Adrenal gland (tissue), 12 donors: ENCODE results near the gene SCUBE3. TPM values are rescaled to one million over a fixed set of nuclear protein-coding genes. Genes with fewer than 3 reads are reported as not detected.

Experiments
- DNase-seq, 7 donors: peaks; one replicate each; pipeline ENCODE4 v3.0.0-alpha.2; 2019 to 2020
- H3K27ac ChIP-seq, 5 donors: fragments of 200-600 bp; sonication (generic) in 4 of 5; 1 replicate in 3 of 5; 2 replicates in 2 of 5; pipeline versions ENCODE4 v1.5.1 to v1.8.0; 2016 to 2020; ENCODE audit warnings: mild to moderate bottlenecking in 1 of 5
- H3K27me3 ChIP-seq: fragments of 200-600 bp; 2 replicates; pipeline ENCODE4 v1.8.0; 2021
- H3K36me3 ChIP-seq, 2 donors: fragments of 200-600 bp; replicated peaks in 1 of 2; 1 replicate in 1 of 2; 2 replicates in 1 of 2; pipeline versions ENCODE4 v1.5.1 to v1.8.0; 2018 to 2022
- H3K4me1 ChIP-seq, 2 donors: fragments of 200-600 bp; replicated peaks in 1 of 2; 1 replicate in 1 of 2; 2 replicates in 1 of 2; pipeline versions ENCODE4 v1.5.1 to v1.8.0; 2018 to 2021
- H3K4me3 ChIP-seq, 4 donors: fragments of 200-600 bp; sonication (generic) in 3 of 4; one replicate each; pipeline ENCODE4 v1.5.1; 2016 to 2018
- H3K9me3 ChIP-seq, 3 donors: fragments of 200-600 bp; sonication (generic) in 1 of 3; replicated peaks in 1 of 3; 1 replicate in 2 of 3; 2 replicates in 1 of 3; pipeline versions ENCODE4 v1.5.1 to v1.8.0; 2016 to 2021
- POLR2A ChIP-seq, 2 donors: fragments of 450-650 bp; IDR thresholded peaks; one replicate each; pipeline ENCODE4 v1.6.1; 2017; ENCODE audit warnings: antibody characterized with exemption in 2 of 2, mild to moderate bottlenecking in 2 of 2, moderate library complexity in 1 of 2
- WGBS, 4 donors: extraction: QIAGEN DNeasy Blood & Tissue Kit in 2 of 4; methylation state at CpG; one replicate each; pipeline versions ENCODE4 v1.1.5 to v1.1.7; 2013 to 2017; 5-methylcytosine and 5-hydroxymethylcytosine counted together
- intact Hi-C, 2 donors: fragments of 100-400 bp; cut with DNase I; formaldehyde crosslinking; loops; one replicate each; pipeline versions ENCODE4 v1.14.1 to v1.15.0; 2022 to 2023
- polyA plus RNA-seq, 3 donors: library from polyadenylated mRNA; stranded (reverse); fragments of 200-250 nt in 2 of 3; fragments of 350-450 nt in 1 of 3; fragmentation: Illumina TruSeq in 1 of 3; extraction: RNeasy Lipid Tissue Mini Kit (QIAGEN cat#74804) in 1 of 3; gene quantifications; one replicate each; pipeline ENCODE4 v1.2.3, GENCODE V29; 2013 to 2014
- total RNA-seq, 9 donors: library from RNA; depleted of rRNA in 4 of 9; stranded (reverse); fragments of >200 nt in 4 of 9; fragments of 120-200 nt in 1 of 9; fragmentation: NEBNext Ultra II Directional in 1 of 9; extraction: Animal tissue kit (Norgen Biotek cat#: 25700) in 1 of 9; gene quantifications; one replicate each; pipeline versions ENCODE4 v1.1.0 to v1.2.4, GENCODE V29; 2013 to 2023
- TF ChIP-seq, protein P1 (sequence below), 6 experiments: fragments of 450-650 bp in 4 of 6; fragments of 200-600 bp in 2 of 6; sonication (generic) in 1 of 6; IDR thresholded peaks; 1 replicate in 5 of 6; 2 replicates in 1 of 6; pipeline versions ENCODE4 v1.5.1 to v1.8.0; 2016 to 2021; ENCODE audit warnings: antibody characterized with exemption in 6 of 6, mild to moderate bottlenecking in 2 of 6, moderate library complexity in 1 of 6
- donor health status: healthy with polysubstance abuse.
- donor health status: Bipolar disorder and iron deficiency.
- donor health status: DM: yes; HTN: yes; CAD: no.
- donor health status: DM: no; HTN: no; CAD: no.
- donor health status: DM: no; HTN: no; CAD: no.
- donor health status: DM: yes; HTN: yes; CAD: no.

The SCUBE3 gene
- total and polyA plus RNA-seq, 12 donors: 0.50 to 32.8 (median 5.4) TPM

GRCh38 chr6:35184580-35185301 is 29.0 kb upstream of the SCUBE3 start:
- peaks cover 11 to 18% of the 10 kb centered on the region in 2 donors for H3K4me1 ChIP-seq
- no peak for DNase-seq
- H3K27me3 ChIP-seq: no peaks in the 10 kb centered on the region
- H3K27ac ChIP-seq: peak overlapping the region in 1 of 5 donors; percentile 21
- H3K4me3 ChIP-seq: no peak overlapping the region
- H3K36me3 ChIP-seq: no peaks in the 10 kb centered on the region
- intact Hi-C loops: no loop called here
- no peaks in the 10 kb centered on the region for H3K9me3 ChIP-seq
- 73 to 75% (median 73%) methylated on average over 9 of the region's 9 CpGs for WGBS, 4 donors
- no peak for TF ChIP-seq POLR2A (IDR thresholded peaks at IDR 0.05)
- TF ChIP-seq, protein P1, sequence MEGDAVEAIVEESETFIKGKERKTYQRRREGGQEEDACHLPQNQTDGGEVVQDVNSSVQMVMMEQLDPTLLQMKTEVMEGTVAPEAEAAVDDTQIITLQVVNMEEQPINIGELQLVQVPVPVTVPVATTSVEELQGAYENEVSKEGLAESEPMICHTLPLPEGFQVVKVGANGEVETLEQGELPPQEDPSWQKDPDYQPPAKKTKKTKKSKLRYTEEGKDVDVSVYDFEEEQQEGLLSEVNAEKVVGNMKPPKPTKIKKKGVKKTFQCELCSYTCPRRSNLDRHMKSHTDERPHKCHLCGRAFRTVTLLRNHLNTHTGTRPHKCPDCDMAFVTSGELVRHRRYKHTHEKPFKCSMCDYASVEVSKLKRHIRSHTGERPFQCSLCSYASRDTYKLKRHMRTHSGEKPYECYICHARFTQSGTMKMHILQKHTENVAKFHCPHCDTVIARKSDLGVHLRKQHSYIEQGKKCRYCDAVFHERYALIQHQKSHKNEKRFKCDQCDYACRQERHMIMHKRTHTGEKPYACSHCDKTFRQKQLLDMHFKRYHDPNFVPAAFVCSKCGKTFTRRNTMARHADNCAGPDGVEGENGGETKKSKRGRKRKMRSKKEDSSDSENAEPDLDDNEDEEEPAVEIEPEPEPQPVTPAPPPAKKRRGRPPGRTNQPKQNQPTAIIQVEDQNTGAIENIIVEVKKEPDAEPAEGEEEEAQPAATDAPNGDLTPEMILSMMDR (IDR thresholded peaks at IDR 0.05): no peak

- Histone ChIP-seq H3K27me3 (no peaks in the 10 kb centered on the region), H3K4me3 (no peak overlapping the region), H3K9me3 (no peaks in the 10 kb centered on the region), H3K36me3 (no peaks in the 10 kb centered on the region), H3K4me1 (peaks cover 11 to 18% of the 10 kb centered on the region in 2 donors), H3K27ac (peak overlapping the region in 2 of 5 donors; percentile 5 to 21)
- WGBS, 4 donors: 11 to 27% (median 20%) methylated on average over 3 to 6 of the region's 6 CpGs
- DNase-seq: peak in 6 of 7 donors; percentile 14 to 56 (median 48)
- no peak for TF ChIP-seq POLR2A (IDR thresholded peaks at IDR 0.05)
- TF ChIP-seq, protein P1 (IDR thresholded peaks at IDR 0.05): no peak
- intact Hi-C loops: no loop called here
Observed at GRCh38 chr6:35185302-35185681, 28.5 kb upstream of the SCUBE3 start.

GRCh38 chr6:35185971-35186370 is 27.8 kb upstream of the SCUBE3 start:
- H3K4me1 ChIP-seq: peaks cover 11 to 18% of the 10 kb centered on the region in 2 donors
- intact Hi-C loops: no loop called here
- no peaks in the 10 kb centered on the region for H3K27me3 ChIP-seq
- H3K9me3 ChIP-seq: no peaks in the 10 kb centered on the region
- TF ChIP-seq, protein P1 (IDR thresholded peaks at IDR 0.05): no peak
- TF ChIP-seq POLR2A (IDR thresholded peaks at IDR 0.05): no peak
- no peak overlapping the region for H3K4me3 ChIP-seq
- no peak overlapping the region for H3K27ac ChIP-seq
- DNase-seq: no peak
- no peaks in the 10 kb centered on the region for H3K36me3 ChIP-seq
- WGBS, 4 donors: 75 to 100% (median 83%) methylated on average over 1 of the region's 1 CpG

GRCh38 chr6:35186571-35186970 is 27.2 kb upstream of the SCUBE3 start:
- Histone ChIP-seq H3K9me3 (no peaks in the 10 kb centered on the region), H3K4me1 (peaks cover 8 to 12% of the 10 kb centered on the region in 2 donors), H3K4me3 (no peak overlapping the region), H3K27me3 (no peaks in the 10 kb centered on the region), H3K36me3 (no peaks in the 10 kb centered on the region), H3K27ac (no peak overlapping the region)
- no peak for DNase-seq
- TF ChIP-seq, protein P1 (IDR thresholded peaks at IDR 0.05): no peak
- no peak for TF ChIP-seq POLR2A (IDR thresholded peaks at IDR 0.05)
- 92 to 100% (median 98%) methylated on average over 2 of the region's 2 CpGs for WGBS, 4 donors
- intact Hi-C loops: no loop called here
